GM12872 (cell line): ENCODE results near the gene SLC25A34.

Experiments used
- CTCF ChIP-seq: IDR thresholded peaks from 3 replicates; pipeline ENCODE4 v1.5.1; 2011; ENCODE audit warnings: low read depth, mild to moderate bottlenecking, low read length, moderate library complexity; ENCODE audit not compliant: insufficient read depth

The SLC25A34 gene

GRCh38 chr1:15724949-15725880 lies 10.8 kb upstream of the SLC25A34 start:
- no peak for TF ChIP-seq CTCF

- no peak for TF ChIP-seq CTCF
These were observed 9.6 kb upstream of the SLC25A34 start for GRCh38 chr1:15726508-15726907.

- TF ChIP-seq CTCF: no peak
These were observed 9.0 kb upstream of the SLC25A34 start for GRCh38 chr1:15727021-15727420.

- no peak for TF ChIP-seq CTCF
These were observed 8.6 kb upstream of the SLC25A34 start for GRCh38 chr1:15727424-15727823.

- no peak for TF ChIP-seq CTCF
These were observed 8.1 kb upstream of the SLC25A34 start for GRCh38 chr1:15727866-15728534.

- TF ChIP-seq CTCF: no peak
These were observed 7.0 kb upstream of the SLC25A34 start for GRCh38 chr1:15728937-15729657.

GRCh38 chr1:15730423-15730822 lies 5.6 kb upstream of the SLC25A34 start:
- TF ChIP-seq CTCF: no peak
